ENCODE measurements around the gene PTPRE.

PTPRE gene

DNA sequence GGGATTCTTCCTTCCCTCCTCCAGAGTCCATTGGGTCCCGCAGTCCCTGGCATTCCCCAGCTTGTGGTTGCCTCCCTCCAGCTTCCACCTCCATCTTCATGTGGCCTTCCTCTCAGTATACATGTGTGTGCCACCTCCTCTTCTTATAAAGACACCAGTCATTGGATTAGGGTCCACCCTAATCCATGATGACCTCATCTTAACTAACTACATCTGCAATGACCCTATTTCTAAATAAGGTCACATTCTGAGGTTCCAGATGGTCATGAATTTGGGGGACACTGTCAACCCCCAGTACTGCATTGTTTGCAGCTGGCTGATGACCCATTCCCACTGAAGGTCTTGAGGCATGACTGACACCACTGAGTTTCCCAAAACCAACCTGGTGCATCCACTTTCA lies 99.0 kb downstream of the PTPRE start:
- no peak for DNase-seq

DNA sequence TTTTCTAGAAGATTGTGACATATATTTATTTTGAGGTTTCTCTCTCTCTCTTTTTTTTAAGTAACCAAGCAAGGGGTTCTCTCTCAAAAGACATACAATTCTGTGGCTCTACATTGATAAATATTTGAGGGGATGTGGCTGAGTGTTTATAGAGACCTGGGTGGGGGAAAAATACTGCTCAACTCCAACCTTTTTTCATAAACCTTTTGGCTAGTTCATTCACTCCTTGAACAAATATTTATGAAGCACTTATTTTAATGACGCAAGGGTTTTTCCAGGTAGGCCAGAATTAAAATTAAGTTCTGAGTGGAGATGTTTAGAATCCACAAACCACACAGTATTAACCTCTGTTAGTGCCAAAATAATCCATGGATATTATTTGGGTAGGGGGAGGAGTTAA lies 100.2 kb downstream of the PTPRE start:
- DNase-seq = no peak

DNA sequence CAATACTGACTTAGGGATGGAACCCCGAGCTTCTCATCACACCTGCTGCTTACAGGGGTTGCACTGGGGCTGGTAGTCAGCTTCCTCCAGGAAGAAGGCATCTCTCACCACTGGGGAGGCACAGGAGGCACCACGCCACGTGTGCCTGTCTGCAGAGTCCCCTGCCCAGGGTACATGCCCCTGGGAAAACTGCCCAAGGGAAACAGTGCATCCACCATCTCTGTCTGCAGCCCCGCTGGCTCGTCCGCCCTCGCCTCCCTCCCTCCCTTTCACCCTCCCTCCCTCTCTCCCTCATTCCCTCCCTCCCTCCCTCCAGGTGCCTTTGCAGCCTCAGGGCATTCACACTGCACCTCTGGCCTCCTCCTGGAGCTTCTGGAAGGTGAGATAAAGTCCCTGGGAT lies 101.1 kb downstream of the PTPRE start:
- no peak for DNase-seq

DNA sequence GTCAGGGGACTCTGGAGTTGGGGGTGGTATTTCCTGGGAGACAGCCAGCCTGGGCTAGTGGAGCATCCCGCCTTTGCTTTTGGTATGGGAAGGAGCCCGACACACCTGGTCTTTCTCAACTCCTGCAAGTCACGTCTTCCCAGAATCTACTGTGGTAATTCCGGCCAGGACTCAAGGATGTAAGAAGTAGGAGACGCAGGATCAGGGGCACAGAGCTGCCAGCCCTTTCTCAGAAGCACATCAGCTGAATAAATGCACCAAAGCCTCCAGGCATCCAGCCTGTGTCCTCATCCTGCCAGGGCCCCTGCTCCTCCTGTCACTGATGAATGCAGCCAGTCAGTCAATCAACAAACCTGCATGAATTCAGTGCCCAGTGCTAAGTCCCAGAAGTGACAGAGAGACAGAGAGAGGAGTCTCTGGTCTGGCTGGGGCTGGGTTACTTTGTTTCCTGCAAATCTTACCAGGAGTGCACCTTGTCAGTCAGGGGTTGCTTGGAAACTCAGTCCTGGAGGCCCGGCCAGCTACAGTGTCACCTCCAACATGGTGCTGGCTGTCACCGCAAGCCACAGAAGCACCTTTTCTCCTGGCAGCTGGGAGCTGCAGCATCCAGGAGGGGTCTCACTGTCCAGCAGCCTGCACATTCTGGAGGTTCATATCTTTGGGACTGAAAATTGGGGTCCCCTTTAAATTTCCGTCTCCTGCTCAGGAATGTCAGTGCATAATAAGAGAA lies 101.8 kb downstream of the PTPRE start:
- DNase-seq = no peak

DNA sequence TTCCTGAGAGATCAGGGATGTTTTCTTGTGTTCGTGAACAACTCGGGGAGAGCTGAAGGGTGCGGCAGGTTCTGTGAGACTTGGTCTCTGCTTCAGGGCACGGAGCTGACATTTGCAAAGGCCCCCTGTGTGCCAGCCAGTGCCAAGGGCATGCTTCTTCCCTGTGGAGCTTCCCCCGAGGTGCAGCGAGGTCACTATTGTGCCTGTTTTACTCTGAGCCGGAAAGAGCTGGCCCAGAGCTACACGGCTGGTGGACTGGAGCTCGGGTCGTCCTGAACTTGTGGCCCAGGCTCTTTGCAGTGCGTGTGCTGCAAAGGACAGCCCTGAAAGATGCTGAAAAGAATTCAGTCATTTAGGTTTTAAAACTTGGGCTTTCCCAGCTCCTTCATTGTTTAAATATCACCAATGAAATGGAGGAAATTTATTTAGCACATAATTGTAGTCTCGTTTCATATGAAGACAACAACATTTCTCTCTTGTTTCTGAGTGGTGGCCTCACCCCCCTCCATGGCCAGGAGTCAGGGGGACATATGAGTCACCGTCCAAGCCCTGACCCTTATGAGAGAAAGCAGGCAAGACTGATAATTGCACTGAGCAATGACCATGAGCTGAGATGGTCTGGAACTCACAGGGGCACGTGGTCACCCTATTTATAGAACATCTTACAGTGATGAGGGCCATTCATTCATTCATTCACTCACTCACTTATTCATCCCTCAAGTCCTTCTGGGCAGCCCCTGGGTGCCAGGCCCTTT lies 102.6 kb downstream of the PTPRE start:
- no peak for DNase-seq

DNA sequence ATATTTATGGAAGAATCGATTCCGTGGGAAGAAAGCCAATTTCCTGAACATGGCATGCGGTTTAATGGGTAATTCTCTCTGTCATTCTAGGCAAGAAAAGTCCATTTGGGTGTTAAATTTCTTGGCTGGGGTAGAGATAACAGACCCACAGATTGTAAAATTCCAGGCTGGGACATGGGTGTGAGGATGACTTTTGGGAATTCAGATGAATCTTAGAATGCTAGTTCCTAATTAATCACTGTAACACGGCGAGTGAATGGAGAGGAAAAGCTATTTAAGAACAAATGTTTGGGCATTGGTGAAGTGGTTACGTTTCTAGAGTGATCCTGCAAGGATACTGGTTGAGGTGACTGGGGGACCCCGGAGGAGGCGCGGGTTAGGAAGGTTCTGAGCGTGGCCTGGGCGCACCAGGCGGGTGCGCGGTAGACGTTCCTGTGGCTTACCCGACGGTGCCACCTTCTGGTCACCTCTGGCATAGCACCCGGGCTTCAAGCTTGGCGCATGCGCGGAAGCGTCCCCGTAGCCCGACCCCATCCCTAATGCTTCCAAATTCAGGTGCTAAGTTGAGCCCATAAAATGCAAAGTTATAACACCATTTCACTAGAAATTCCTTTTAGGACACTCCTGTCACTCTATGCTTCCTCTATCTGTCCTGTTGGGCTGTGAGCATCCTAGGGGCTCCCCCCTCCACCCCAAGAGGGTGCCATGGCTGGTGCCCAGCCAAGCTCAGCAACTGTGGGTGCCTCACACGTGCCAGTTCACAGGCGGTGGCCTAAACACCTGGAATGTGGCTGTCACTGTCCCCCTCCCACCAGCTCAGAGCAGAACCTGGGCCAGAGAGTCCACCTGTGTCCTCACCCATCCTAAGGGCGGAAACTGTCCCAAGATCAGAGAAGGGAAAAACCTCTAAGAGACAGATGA lies 104.4 kb downstream of the PTPRE start:
- peak; percentile 33 for DNase-seq

DNA sequence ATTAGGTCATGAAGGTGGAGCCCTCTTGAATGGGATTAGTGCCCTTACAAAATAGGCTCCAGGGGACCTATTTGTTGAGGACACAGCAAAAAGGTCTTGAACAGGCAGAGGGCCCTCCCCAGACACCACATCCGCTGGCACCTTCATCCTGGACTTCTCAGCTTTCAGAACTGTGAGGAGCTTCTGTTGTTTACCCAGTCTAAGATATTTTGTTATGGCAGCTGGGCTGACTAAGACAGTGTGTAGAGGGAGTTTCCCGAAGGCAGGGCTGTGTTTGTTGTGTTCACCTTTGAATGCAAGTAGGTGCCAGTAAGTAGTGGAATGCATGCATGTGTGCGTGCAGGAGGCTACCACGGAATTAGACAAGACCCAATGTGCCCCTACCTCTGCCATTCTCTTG lies 106.7 kb downstream of the PTPRE start:
- DNase-seq = no peak

DNA sequence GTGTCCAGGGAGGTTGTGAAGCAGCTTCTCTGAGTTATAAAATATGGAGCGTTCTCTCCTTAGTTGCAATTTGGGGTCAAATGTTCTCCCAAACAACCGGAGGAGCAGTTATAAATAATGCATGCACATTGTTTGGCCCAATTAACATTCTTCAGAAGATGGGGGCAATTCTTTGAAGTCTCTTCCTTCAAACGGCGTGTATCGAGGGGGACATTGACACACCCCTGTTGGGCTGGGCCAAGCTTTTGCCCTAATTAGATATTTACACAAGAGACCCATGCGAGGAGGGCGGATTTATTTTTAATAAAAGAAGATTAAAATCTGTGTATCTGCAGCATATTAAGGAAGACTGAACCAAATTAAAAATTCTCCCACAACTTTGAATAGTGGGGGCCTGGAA lies 107.3 kb downstream of the PTPRE start:
- no peak for DNase-seq

DNA sequence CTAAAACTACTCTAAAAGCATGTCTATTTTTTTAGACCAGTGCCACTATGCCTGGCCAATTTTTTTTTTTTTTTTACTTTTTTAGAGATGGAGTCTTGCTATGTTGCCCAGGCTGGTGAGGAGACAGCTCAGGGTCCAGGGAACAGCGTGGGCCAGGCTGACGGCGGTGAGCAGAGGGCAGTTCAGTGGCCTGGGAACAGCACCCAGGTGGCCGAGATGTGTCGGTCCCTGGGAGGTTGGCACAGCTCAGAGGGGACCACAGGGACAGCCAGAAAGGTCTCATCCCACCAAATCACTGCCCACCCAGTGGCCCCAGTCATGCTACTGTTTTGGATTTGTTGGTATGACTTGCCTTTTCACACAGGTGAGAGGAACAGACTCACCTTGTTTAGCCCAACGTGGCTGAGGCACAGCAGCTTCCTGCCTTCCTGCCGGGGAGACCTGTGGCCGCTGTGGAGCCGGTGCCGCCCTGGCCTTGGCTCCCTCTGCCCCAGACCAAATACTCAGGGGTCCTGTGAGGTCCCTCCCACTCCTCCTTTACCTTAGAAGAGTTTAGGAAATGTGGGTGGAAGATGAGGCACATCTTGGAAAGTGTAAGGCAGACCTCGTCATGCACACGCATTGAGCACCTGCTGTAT lies 109.6 kb downstream of the PTPRE start:
- DNase-seq = no peak

DNA sequence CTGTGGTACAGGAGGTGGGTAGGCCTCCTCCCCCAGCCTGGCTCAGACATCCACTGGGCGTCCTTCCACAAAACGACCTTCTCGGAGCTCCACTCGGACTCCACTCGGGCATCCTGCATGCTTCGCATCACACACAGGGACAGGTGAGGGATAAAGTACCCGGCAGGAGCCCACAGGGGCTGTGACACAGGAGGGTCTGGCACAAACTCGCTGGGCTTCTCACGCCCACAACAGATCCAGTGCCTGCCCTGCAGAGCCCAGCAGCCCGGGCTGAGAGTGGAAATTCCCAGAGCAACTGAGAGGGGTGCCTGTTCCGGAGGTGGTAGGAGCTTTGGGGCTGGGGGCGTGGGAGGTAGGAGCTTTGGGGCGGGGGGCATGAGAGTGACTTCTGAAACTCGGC lies 110.9 kb downstream of the PTPRE start:
- no peak for DNase-seq

DNA sequence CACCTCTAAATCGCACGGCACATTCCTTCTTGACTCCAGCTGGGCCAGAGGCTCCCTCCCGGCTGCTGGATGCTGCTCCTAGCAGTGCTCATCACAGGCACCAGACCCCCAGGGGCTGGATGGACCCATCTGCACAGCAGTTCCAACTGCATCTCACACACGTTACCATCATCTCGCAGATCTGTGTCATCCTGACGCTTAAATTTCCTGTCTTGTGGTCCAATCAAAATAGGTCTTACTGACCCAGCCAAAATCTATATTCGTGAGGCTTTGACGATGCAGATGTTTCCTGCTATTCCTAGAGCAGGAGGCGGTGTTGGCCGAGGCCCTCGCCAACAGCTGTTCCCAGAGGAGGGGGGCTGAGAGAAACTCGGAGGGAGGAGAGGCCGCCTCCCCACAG lies 111.3 kb downstream of the PTPRE start:
- DNase-seq = no peak

DNA sequence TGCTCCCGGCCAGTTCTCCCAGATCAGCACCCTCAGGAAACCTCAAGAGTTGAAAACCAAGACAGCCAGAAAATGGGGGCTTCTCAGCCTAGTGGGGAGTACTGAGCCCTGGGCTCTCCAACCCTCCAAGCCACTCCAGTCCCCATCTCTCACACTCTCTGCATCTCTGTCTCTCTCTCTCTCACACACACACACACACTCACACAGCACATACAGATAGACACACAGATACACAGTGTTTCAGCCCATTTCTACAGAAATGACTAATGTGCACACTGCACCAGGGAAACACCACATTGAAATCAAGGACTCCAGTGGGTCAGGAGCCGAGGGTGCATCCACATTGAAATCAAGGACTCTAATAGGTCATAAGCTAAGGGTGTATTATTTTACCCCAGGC lies 111.8 kb downstream of the PTPRE start:
- no peak for DNase-seq

DNA sequence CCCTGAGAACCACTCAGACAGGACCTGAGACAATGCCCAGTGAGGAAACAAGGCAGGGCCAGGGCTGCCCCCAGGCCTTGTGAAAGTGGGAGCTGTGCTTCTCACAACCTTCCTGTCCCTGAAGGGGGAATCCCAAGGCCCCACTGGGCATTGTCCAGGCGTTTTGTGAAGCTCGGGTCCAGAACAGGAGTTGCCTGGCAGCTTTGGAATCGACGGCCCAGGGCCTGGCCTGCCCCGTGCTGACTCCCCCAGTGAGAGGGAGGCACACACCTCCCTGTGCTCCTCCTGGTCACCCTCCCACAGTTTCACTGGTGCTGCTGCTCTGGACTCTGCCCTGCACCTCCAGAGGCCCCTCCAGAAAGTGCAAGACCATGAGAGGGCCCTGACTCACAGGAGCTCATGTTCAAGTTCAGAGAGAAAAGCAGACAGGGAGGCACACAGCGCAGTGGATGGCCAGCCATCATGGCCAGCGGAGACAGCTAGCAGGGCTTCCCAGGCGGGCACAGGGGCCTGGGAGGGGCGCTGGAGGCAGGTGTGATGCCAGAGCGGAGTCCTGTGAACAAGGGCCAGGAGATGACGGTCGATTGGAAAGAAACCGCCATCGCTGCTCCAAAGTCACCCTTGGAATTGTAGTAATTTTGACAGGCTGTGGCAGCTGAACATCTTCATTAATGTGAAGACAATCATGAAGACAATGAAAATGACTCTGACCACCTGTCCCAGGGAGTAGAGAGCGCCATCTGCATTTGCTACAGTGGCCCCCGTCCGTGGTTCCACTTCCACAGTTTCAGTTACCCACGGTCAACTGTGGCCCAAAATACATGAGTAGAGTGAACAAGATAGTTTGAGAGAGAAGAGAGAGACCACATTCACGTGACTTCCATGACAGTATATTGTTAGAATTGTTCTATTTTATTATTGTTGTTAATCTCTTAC lies 115.6 kb downstream of the PTPRE start:
- no peak for DNase-seq

DNA sequence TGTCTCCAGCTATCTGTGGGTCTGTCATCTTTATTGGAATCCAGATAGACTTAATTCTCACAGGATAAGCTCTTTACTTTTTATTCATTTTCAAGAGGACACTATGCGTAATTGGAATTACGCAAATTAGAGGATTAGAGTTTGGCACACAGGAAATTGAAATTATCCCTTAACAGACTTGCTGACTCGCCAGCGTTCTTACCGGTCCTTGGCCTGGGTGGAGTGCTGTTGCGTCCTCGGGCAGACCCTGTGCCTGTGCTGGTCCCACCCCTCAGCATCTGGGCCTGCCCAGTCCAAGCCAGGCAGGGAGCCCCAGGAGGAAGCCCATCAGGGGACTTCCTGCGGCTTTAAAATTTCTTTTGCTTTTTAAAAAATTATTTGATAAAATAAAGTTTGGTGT lies 117.5 kb downstream of the PTPRE start:
- no peak for DNase-seq

DNA sequence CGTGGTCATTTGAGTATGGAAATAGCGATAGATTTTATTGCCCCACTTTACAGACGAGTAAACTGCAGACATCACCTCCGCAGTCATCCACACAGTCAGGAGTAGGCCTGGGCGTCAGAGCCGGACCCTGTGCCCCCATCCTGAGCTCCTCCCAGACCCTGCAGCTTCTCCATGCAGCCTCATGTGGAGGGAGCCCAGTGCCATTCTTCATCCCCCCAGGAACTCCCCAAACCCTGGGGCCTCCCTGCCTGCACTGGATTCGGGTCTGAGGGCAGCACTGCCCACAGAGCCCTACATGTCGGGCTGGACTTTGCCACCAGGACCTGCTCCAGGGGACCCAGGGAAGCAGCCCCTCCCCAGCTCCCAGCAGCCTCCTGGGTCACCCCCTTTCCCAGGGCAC lies 118.5 kb downstream of the PTPRE start:
- no peak for DNase-seq

DNA sequence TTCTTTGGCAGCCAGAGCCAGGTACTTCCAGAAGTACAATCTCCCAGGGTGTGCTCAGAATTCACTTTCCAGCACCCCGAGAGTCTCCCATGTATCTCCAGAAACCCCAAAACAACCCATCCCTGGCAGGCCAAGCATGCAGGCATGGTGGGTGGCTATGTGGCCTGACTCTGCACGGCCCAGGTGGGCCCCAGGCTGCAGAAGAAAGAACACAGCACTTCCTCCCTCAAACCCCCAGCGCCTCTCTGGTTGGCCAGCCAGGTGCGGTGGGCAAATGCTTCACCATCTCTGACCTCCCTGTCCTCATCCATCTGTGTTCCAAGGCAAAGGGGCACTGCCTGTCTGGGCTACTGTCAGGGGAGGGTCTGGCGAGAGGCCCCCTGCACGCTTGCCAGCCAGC lies 119.0 kb downstream of the PTPRE start:
- no peak for DNase-seq

DNA sequence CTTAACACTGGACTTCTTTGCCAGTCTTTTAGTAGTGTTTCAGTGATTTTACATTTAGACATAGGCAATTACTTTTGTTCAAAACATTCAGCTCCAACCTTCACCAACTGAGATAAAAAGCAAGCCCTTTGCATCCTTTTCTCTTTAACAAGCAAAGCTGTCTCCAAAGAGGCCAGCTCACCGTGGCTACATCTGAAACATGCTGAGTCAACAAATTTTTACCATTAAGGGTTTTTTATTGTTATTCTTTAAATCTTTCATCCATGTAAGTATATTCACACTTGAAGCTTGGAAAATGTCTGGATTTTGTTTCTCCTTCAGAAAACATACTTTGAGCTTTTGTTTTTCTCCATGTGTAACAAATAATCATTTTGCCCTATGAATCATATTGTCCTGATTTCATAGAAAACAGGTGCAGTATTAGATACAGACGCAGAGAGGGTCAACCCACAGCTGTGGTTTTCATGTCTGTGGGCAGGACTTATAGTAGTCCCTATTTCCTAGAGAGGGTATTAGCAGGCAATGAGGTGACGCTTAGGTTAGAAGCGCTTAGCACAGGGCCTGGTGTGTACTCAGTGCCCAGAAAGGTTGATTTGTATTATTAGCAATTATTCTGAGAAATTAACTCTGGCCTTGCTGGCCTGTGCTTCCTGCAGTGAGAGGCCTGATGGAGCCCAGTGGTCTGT lies 119.9 kb downstream of the PTPRE start:
- DNase-seq = no peak

DNA sequence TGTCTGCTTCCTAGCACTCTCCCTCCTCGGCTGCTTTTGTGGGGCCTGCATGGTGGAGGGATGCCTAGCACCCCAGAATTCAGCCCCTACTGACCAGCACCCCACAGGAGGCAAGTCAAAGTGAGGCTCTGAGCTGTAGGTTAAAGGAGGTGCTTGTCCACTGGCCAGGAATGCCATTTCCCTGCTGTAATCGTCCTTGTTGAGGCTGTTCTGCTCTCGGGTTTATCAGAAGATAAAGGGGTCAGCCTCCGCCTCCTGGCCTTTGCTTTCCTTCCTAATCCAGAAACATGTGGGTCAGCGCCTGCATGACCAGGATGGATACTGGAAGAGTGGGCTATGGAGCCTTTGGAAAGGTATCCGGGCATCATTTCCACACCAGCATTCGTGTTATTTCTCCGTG lies 120.4 kb downstream of the PTPRE start:
- DNase-seq = no peak

DNA sequence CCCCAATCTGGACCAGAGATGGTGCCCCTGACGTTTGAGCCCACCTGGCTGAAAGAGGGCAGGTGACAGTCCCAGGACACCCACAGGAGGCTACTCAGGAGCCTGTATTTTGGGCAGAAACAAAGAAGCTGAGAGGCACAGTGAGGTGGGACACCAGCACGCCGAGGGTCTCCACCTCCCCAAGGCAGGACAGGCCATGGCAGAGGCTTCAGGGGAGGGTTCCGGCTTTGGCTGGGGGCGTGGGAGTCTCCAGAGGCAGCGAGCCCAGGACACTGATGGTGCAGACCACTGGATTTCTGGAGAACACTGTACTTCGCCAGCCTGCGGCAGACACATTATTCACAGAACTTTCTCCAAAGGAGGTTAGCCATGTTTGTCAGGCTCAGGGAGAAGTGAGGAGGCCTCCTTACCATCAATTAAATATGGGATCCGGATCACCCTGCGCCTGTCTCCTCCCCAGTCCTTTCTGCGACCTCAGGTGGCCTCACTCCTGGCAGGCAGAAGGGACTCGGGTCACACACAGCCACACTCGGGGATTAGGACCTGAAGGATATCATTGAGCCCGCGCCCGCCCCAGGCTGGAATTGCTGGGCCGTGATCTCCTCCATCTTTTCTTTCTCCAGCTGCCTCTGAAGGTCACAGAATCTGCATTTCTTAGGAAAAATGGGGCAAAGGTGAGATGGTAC lies 121.1 kb downstream of the PTPRE start:
- DNase-seq = no peak

DNA sequence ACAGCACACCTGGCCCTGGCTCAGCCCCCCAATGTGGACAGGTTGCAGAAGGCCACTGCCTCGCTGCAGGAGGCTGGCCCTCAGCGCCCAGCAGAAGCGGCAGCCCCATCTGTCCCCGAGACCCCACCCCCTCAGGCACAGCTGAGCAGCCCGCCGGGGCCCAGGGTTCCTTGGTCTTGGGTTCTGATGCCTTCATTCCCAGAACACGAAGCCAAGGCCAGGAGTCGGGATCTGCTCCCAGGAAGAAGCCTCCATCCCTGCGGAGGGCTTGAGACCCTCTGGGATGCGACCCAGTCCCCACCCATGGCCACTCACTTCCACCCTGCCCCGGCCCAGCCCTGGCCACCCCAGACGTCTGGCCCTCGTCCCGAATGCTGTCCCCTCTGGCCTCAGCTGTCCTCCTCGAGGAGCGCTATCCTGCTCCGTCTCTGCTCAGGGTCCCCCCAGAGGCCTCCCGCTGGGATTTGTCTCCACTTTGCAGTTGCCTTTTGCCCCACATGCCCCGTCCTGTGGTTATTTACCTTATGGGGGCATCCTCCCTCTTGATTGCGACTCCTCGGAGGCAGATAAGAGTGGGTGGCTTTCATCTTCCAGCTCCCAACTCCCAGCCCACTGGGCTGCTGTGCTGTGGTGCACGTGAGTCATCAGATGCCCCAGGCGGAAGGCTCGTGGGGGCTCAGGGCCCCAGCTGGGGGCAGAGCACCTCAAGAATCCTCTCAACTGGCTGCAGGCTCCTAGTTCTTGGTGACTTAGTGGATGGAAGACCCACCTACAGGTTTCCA lies 121.8 kb downstream of the PTPRE start:
- DNase-seq = no peak

Data from NCI-H1105 (cell line).